GM21825 (cell line): ENCODE results near the gene RANBP3L.

ENCODE experiments used
- ATAC-seq: cut with Tn5 transposase; IDR thresholded peaks from one replicate; pipeline ENCODE4 v1.9.1; 2021; ENCODE audit warnings: mild to moderate bottlenecking, moderate library complexity; ENCODE audit not compliant: unreplicated experiment

Gene RANBP3L

DNA sequence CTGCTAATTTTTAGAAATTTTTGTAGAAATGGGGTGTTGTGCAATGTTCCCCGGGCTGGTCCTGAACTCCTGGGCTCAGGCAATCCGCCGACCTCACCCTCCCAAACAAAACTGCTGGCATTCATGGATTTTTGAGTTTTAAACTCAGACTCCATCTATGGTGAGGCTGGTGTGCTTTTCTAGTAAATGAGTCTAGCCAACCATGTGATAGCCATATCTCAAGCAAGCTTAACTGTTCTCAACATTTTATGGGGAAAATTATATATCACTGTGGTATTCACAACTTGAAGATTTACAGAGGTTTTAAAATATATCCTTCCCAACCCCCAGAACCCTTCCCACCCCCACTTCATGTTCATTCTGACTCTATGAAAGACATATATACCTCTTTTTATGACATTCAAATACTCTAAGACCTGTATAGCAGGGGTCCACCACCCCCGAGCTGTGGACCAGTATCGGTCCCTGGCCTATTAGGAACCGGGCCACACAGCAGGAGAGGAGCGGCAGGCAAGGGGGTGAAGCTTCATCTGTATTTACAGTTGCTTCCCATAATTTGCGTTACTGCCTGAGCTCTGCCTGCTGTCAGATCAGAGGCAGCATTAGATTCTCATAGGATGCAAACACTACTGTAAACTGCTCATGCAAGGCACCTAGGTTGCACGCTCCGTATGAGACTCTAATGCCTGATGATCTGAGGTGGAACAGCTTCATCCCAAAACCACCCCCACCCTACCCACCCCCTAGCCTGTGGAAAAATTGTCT is 55.5 kb downstream of the RANBP3L start:
- no peak for ATAC-seq

DNA sequence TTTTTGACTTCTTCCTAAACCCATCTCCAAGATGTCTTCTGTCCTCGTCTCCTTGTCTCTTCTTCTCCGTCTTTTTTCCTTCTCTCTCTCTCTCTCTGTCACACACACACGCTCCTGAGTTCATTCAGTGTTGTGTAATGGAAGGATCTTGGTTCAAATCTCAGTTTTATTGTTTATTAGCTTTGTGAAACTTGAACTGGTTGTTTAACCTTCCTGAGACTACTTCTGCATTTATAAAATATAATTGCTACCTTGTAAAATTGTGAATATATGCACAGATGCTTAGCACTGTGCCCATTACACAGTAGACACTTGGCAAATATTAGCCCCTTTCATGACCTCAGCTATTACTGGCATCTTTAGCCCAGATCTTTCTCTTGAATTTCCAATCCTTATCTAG is 57.6 kb downstream of the RANBP3L start:
- no peak for ATAC-seq

- no peak for ATAC-seq
These were observed 58.0 kb downstream of the RANBP3L start for GRCh38 chr5:36243653-36244052.

- ATAC-seq, result no peak
These were observed 58.9 kb downstream of the RANBP3L start for GRCh38 chr5:36242534-36243485.

DNA sequence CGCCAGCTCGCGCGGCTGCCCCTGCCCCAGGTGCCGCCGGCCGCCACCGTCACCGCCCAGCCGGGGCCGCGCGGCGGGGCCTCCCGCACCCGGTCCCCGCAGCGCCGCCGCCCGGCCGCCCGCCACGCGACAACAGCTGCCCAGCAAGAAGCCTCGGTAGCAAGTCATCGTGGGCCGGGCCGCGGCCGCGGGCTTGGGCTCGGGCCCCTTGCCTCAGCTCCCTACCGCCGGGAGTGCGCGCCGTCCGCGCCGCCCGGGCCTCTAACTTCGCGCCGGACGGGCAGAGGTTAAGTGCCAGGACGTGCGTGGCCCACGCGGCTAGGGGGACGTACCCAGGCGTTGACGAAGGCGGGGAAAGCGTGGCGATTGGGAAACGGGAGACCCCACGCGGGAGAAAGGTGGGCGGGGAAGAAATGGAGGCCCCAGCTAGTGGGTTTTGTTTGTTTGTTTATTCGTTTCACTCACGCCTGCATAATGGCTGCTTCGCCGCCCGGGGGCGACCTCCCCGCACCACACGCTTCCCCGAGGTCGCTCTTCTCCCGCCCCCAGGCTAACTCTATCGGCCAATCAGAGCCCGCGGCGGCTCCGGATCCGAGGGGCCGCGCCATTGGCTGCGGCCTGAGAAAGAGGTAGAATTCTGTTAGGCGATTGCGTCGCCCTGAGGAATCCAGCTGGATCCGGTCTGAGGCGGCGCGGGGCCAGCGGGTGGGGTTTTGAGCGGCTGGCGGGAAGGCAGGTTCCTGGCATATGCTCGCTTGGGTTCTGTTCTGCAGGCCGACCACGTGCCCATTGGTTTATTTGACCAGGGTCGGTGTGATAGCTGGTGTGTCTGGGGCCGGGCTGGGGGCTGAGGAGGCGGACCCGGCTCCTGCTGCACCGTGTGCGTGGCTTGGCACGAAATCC is 59.8 kb downstream of the RANBP3L start, which contains the start of gene NADK2:
NADK2 (minus strand) TSS at position 295 of the 903 bp plus-strand sequence; CDS start at position 168, 127 bp downstream.
- peak; percentile 93 for ATAC-seq

- ATAC-seq, result peak; percentile 28
These were observed 60.7 kb downstream of the RANBP3L start for GRCh38 chr5:36240779-36241630.

- no peak for ATAC-seq
These were observed 62.1 kb downstream of the RANBP3L start for GRCh38 chr5:36239370-36240293.

DNA sequence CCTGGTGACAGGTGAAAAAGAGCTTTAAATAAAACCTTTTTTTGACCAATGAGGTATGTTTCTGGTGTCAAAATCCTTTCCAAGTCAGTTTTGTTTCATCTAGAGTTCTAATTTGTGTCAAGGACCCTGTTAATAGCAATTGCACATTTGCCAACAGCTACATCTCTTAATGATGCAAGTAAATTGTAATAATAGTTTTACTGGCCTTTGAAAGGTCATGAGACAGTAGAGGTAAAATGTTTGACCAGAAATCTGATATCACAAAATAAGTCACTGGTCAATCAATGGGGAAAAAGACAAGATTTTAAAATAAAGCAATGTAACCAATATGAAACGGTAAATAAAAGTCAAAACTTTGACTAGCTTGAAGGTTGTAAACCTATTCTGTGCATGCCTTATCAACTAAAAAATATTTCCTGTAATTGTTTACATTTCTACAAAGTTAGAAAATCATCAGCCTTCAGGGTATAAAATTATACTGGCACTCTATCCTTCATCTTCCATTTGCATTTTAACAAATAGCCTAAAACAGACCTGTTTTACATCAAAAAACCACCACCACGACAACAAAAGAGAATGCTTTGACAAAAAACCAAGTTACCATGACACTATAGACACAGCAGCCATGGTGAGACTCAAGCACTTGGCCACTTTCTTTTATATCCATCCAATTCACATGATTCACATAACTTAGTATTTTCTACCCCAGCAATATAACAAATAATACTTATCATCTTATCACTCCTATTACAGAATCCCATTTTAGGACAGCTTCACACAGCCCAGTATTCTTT is 63.0 kb downstream of the RANBP3L start:
- ATAC-seq, result no peak

DNA sequence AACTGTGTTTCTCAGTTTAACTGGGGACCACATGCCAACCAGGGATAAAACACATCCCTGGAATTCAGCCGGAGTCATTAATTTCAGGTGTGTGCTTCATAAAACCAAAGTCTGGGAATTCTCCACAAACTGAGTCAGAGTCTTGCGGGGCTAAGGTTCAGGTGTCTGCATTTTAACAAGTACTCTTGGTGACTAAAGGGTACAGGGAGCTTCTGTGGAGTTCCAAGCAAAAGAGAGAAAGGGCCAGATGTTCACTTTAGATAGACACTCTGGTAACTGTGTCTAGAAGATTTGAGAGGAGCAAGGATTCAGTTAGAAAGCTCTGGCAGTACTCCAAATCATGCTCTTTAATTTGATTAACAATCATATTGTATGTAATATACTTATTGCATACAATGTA is 64.0 kb downstream of the RANBP3L start:
- ATAC-seq, result no peak

GRCh38 chr5:36236801-36237200 is 64.9 kb downstream of the RANBP3L start:
- no peak for ATAC-seq

DNA sequence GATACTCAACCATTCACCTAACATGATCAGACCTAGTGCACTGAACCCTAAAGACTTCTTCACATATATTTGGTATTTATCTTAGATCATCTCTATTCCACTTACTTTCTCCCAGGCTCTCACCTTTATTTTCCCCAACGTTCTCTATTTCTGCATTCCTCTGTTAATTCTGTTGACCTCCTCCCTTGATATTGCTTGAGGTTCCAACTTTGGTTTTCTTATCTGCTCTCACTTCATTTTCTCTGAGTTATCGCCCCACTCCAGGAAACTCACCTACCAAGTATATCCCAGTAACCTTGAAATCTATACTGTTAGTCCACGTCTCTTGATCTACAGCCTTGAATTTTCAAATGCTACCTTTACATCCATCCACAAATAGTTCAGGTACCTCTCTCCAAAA is 69.2 kb downstream of the RANBP3L start:
- no peak for ATAC-seq

DNA sequence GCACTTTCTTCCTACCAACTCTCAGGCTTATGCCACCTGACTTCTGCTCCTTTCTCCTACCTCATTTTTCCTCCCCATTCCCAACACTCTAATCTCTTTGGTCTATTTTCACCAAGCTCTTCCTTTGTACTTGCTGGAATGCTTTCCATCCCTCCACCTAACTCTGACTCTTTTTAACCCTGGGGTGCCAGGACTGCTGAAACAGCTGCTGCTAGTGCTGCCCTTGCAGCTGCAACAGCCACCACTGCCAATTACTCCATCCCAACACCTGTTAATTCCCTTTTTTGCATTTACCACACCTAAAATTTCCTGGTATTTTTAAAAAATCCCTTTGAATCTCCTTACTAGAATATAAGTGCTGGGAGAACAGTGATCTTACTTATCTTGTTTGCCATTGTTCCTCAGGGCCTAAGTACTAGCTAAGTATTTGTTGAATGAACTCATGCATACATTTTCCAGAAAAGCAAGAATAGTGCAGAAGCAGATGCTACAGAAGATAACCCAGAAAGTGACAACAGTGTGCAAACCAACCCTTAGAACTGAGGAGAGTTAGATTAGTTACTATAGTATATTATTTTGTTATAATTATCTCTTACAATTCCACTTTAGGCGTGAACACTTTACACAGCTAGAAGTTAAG is 71.4 kb downstream of the RANBP3L start:
- ATAC-seq, result no peak

DNA sequence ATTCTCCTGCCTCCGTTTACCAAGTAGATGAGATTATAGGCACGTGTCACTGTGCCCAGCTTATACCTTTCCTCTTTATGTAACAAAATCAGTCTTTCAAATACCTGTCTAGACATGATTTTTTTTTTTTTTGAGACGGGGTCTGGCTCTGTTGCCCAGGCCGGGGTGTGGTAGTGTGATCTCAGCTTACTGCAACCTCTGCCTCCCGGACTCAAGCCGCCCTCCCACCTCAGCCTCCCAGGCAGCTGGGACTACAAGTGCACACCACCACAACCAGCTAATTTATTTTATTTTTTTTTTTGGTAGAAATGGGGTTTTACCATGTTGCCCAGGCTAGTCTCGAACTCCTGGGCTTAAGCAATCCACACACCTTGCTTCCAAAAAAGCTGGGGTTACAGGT is 73.2 kb downstream of the RANBP3L start:
- ATAC-seq, result no peak

DNA sequence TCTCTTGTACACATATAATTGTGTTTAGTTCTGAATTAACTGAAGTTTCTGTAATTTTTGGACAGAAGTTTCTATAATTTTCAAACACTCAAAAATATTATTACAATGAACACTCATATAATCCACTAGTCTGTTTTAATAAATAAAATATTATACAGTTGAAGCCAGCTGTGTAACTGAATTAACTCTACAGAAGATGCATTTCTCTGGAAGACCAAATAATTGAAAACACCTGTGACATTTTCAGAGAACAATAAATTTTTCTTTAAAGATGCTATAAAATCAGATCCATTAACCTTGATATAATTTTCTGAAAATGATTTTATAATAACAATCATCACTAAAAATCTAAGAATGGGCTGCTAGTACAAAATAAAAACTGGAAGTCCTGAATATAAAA is 74.7 kb downstream of the RANBP3L start:
- ATAC-seq, result no peak

DNA sequence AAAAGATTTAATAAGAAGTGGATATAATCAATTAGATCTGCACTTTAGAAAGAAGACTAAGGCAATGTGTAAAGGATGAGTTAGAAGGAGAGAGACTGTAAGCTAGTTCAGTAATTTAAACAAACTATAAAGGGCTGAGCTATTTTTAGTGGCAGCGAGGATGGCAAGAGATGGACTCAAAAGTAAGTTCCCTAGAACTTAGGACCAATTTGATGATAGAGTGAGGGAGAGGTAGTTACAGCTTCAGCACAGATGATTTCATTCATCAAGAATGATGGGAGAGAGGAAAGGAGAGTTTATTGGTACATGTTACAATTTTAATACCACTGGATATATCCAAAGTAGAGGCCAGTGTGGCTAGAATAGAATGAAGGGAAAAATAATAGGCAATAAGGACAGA is 79.1 kb downstream of the RANBP3L start:
- no peak for ATAC-seq

- ATAC-seq, result no peak
These were observed 83.7 kb downstream of the RANBP3L start for GRCh38 chr5:36217988-36218387.

- no peak for ATAC-seq
These were observed 84.1 kb downstream of the RANBP3L start for GRCh38 chr5:36217567-36217966.

DNA sequence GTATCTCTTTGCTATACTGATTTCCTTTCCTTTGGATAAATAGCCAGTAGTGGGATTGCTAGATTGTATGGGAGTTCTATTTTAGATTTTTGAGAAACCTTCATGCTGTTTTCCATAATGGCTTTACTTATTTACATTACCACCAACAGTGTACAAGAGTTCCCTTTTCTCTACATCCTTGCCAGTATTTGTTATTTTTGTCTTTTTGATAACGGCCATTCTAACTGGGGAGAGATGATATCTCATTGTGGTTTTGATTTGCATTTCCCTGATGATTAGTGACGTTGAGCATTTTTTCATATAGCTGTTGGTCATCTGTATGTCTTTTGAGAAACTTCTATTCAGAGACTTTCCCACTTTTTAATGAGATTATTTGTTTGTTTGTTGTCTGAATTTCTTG is 85.8 kb downstream of the RANBP3L start:
- no peak for ATAC-seq
